ENCODE results near the gene C1orf167. TPM values are rescaled to one million over a fixed set of nuclear protein-coding genes. Genes with fewer than 3 reads are reported as not detected.

C1orf167 gene
- polyA plus RNA-seq, 3 donors = 0.05 TPM; not detected in 2

GRCh38 chr1:11806307-11806936 lies 44.4 kb downstream of the C1orf167 start:
- H3K27me3 ChIP-seq (ENCODE audit: control insufficient read depth in 2 of 2, insufficient read depth in 2 of 2, low read length in 2 of 2) = no peaks in the 10 kb centered on the region
- H3K9me3 ChIP-seq (replicated peaks in 1 of 2; ENCODE audit: control insufficient read depth in 1 of 2, insufficient read depth in 1 of 2, low read length in 2 of 2) = no peaks in the 10 kb centered on the region
- Mint-ChIP-seq H3K4me3 (peak overlapping the region; percentile 94 to 99), H3K36me3 (peaks cover 39 to 51% of the 10 kb centered on the region in 2 donors), H3K9me3 (no peaks in the 10 kb centered on the region), H3K27me3 (ENCODE audit: low read depth in 3 of 3) (peaks cover 0 to 2% (median 1%) of the 10 kb centered on the region in 3 donors), H3K4me1 (peaks cover 66% of the 10 kb centered on the region), H3K27ac (peak overlapping the region; percentile 99 to 100 (median 99))
- intact Hi-C loops (cut with micrococcal nuclease) = loop anchor here in 1 of 2 donors (5.0 to 10.0 kb wide), 2 partner anchors 101 to 178 kb away; partner anchors contain the start of gene MFN2
- peaks cover 94% of the 10 kb centered on the region for H3K79me2 ChIP-seq (ENCODE audit: insufficient read depth, low read length)
- peak overlapping the region; percentile 96 for H3K9ac ChIP-seq (ENCODE audit: insufficient read depth, low read length, poor library complexity, severe bottlenecking)
- peaks cover 21 to 41% of the 10 kb centered on the region in 2 donors for H3K36me3 ChIP-seq (replicated peaks in 1 of 2; ENCODE audit: control insufficient read depth in 1 of 2, insufficient read depth in 2 of 2, low read length in 2 of 2)
- peaks cover 18% of the 10 kb centered on the region for H4K20me1 ChIP-seq (ENCODE audit: insufficient read depth, low read length)
- H3K4me1 ChIP-seq (ENCODE audit: control insufficient read depth in 1 of 2, insufficient read depth in 2 of 2, low read length in 2 of 2) = peaks cover 54 to 61% of the 10 kb centered on the region in 2 donors
- peak overlapping the region; percentile 72 to 84 (median 83) for H3K4me3 ChIP-seq (replicated peaks in 1 of 3; ENCODE audit: low read depth in 2 of 3, low read length in 3 of 3)
- H2AFZ ChIP-seq (ENCODE audit: insufficient read depth, low read depth, low read length, poor library complexity, severe bottlenecking) = peak overlapping the region; percentile 79
- DNase-seq = peak; percentile 32 to 66 (median 62)
- H3K4me2 ChIP-seq (replicated peaks; ENCODE audit: extremely low read depth, low read length, poor library complexity, severe bottlenecking) = peak overlapping the region; percentile 93
- TF ChIP-seq, protein P1, sequence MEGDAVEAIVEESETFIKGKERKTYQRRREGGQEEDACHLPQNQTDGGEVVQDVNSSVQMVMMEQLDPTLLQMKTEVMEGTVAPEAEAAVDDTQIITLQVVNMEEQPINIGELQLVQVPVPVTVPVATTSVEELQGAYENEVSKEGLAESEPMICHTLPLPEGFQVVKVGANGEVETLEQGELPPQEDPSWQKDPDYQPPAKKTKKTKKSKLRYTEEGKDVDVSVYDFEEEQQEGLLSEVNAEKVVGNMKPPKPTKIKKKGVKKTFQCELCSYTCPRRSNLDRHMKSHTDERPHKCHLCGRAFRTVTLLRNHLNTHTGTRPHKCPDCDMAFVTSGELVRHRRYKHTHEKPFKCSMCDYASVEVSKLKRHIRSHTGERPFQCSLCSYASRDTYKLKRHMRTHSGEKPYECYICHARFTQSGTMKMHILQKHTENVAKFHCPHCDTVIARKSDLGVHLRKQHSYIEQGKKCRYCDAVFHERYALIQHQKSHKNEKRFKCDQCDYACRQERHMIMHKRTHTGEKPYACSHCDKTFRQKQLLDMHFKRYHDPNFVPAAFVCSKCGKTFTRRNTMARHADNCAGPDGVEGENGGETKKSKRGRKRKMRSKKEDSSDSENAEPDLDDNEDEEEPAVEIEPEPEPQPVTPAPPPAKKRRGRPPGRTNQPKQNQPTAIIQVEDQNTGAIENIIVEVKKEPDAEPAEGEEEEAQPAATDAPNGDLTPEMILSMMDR (IDR thresholded peaks at IDR 0.05) = no peak
- peak overlapping the region; percentile 87 to 98 for H3K27ac ChIP-seq (ENCODE audit: low read depth in 1 of 2, low read length in 2 of 2)
- under 1% methylated on average over 15 of the region's 20 CpGs for WGBS (ENCODE audit: insufficient coverage)

DNA sequence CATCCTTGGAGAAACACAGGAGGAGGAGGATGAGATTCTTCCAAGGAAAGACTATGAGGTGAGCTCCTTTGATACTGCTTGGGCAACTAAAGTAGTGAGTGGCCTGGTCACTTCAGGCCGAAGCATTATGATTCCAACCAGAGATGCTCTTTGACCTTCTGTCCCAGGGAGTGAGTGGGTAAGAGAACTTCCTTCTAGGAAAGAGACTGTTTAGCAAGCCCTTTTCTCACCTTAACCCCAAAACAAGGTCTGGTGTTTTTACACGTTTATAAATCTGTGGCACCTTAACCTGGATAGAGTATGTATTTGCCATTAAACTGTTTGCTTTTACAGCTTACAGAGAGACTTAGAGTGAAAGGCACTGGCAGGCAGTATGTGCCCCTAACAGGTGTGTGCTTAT lies 45.1 kb downstream of the C1orf167 start:
- Mint-ChIP-seq H3K27ac (peak overlapping the region; percentile 99 to 100 (median 99)), H3K4me3 (peak overlapping the region; percentile 94 to 99), H3K9me3 (no peaks in the 10 kb centered on the region), H3K4me1 (peaks cover 59% of the 10 kb centered on the region), H3K27me3 (ENCODE audit: low read depth in 3 of 3) (peaks cover 0 to 2% (median 1%) of the 10 kb centered on the region in 3 donors), H3K36me3 (peaks cover 40 to 51% of the 10 kb centered on the region in 2 donors)
- no peak for DNase-seq
- intact Hi-C loops (cut with micrococcal nuclease) = loop anchor here in 1 of 2 donors (1.0 to 10.0 kb wide), 3 partner anchors 8 to 178 kb away; partner anchors contain the start of gene MFN2
- peaks cover 48 to 59% of the 10 kb centered on the region in 2 donors for H3K4me1 ChIP-seq (ENCODE audit: control insufficient read depth in 1 of 2, insufficient read depth in 2 of 2, low read length in 2 of 2)
- H3K36me3 ChIP-seq (replicated peaks in 1 of 2; ENCODE audit: control insufficient read depth in 1 of 2, insufficient read depth in 2 of 2, low read length in 2 of 2) = peaks cover 27 to 42% of the 10 kb centered on the region in 2 donors
- WGBS (ENCODE audit: insufficient coverage) = no CpG with 5 or more reads among the region's 2 CpGs
- peaks cover 11% of the 10 kb centered on the region for H4K20me1 ChIP-seq (ENCODE audit: insufficient read depth, low read length)
- H2AFZ ChIP-seq (ENCODE audit: insufficient read depth, low read depth, low read length, poor library complexity, severe bottlenecking) = peak overlapping the region; percentile 79
- H3K9ac ChIP-seq (ENCODE audit: insufficient read depth, low read length, poor library complexity, severe bottlenecking) = peak overlapping the region; percentile 96
- H3K9me3 ChIP-seq (replicated peaks in 1 of 2; ENCODE audit: control insufficient read depth in 1 of 2, insufficient read depth in 1 of 2, low read length in 2 of 2) = no peaks in the 10 kb centered on the region
- TF ChIP-seq, protein P1 (IDR thresholded peaks at IDR 0.05) = no peak
- H3K4me2 ChIP-seq (replicated peaks; ENCODE audit: extremely low read depth, low read length, poor library complexity, severe bottlenecking) = peak overlapping the region; percentile 93
- H3K79me2 ChIP-seq (ENCODE audit: insufficient read depth, low read length) = peaks cover 92% of the 10 kb centered on the region
- H3K27me3 ChIP-seq (ENCODE audit: control insufficient read depth in 2 of 2, insufficient read depth in 2 of 2, low read length in 2 of 2) = no peaks in the 10 kb centered on the region
- H3K27ac ChIP-seq (ENCODE audit: low read depth in 1 of 2, low read length in 2 of 2) = peak overlapping the region; percentile 87 to 98
- H3K4me3 ChIP-seq (replicated peaks in 1 of 3; ENCODE audit: low read depth in 2 of 3, low read length in 3 of 3) = peak overlapping the region; percentile 0 to 83 (median 72)

All from CD14-positive monocyte (primary cell).